ENCODE data around the gene PDE8A.

PDE8A gene

DNA sequence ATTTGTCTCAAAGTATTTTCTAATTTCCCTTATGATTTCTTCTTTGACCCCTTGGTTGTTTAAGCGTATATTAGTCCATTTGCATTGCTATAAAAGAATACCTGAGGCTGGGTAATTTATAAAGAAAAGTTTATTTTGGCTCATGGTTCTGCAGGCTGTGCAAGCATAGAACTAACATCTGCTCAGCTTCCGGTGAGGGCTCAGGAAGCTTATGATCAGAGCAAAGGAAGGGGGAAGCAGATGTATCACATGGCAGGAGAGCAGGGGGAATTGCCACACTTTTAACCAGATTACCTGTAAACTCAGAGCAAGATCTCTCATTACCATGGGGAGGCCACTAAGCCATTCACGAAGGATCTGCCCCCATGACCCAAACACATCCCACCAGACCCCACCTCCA is 148.2 kb downstream of the PDE8A start:
- no peak overlapping the region for H3K27ac ChIP-seq
- no peak for DNase-seq (ENCODE audit: low spot score)
- CTCF ChIA-PET = interaction anchor here (0.6 to 0.8 kb wide), 2 partner anchors 175 to 559 kb away, joined by 4 to 9 read pairs; no protein-coding TSS in a partner anchor
- POLR2A ChIA-PET (ENCODE audit: low non-redundant PET) = no interaction called here
- TF ChIP-seq, protein P1, sequence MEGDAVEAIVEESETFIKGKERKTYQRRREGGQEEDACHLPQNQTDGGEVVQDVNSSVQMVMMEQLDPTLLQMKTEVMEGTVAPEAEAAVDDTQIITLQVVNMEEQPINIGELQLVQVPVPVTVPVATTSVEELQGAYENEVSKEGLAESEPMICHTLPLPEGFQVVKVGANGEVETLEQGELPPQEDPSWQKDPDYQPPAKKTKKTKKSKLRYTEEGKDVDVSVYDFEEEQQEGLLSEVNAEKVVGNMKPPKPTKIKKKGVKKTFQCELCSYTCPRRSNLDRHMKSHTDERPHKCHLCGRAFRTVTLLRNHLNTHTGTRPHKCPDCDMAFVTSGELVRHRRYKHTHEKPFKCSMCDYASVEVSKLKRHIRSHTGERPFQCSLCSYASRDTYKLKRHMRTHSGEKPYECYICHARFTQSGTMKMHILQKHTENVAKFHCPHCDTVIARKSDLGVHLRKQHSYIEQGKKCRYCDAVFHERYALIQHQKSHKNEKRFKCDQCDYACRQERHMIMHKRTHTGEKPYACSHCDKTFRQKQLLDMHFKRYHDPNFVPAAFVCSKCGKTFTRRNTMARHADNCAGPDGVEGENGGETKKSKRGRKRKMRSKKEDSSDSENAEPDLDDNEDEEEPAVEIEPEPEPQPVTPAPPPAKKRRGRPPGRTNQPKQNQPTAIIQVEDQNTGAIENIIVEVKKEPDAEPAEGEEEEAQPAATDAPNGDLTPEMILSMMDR (conservative IDR thresholded peaks at IDR 0.05; ENCODE audit: low read depth) = no peak

DNA sequence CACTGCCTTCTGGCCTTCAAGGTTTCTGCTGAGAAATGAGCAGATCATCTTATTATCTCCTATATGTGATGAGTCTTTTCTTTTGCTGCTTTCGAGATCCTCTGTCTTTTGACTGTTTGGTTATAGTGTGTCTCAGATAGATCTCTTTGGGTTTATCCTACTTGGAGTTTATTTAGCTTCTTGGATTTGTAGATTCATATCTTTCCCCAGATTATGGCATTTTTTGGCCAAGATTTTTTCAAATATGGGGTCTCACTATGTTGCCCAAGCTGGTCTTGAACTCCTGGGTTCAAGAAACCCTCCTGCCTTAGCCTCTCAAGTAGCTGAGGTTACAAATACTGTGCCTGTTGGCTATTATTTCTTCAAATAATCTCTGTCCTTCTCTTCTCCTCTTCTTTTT is 150.3 kb downstream of the PDE8A start:
- ChIA-PET POLR2A (ENCODE audit: low non-redundant PET) (no interaction called here), CTCF (interaction anchor here (0.6 kb wide), 2 partner anchors 122 to 485 kb away, joined by 3 to 4 read pairs; no protein-coding TSS in a partner anchor)
- DNase-seq (ENCODE audit: low spot score) = no peak
- H3K27ac ChIP-seq = no peak overlapping the region
- TF ChIP-seq, protein P1 (conservative IDR thresholded peaks at IDR 0.05; ENCODE audit: low read depth) = no peak

DNA sequence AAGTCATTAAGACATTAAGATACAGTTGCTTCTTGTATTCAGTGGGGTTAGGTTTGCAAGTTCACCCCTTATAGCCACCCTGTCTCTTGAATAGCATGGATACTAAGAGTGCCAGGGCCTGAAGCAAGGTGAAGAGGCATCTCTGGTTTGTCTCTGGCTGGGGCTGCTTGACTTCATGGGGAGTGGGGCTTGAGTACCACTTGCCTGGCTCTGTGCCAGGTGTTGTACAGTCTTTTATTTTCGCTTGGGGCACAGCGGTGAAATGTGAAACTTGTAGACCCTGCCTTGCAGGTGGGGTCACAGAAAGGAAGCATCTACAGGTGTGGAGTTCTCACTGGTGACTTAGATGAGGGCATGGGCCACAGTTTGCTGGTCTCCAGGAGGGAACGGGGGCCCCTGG is 152.1 kb downstream of the PDE8A start:
- POLR2A ChIA-PET (ENCODE audit: low non-redundant PET) = no interaction called here
- DNase-seq (ENCODE audit: low spot score) = no peak
- CTCF ChIA-PET = no interaction called here
- TF ChIP-seq, protein P1 (conservative IDR thresholded peaks at IDR 0.05; ENCODE audit: low read depth) = no peak
- H3K27ac ChIP-seq = no peak overlapping the region

DNA sequence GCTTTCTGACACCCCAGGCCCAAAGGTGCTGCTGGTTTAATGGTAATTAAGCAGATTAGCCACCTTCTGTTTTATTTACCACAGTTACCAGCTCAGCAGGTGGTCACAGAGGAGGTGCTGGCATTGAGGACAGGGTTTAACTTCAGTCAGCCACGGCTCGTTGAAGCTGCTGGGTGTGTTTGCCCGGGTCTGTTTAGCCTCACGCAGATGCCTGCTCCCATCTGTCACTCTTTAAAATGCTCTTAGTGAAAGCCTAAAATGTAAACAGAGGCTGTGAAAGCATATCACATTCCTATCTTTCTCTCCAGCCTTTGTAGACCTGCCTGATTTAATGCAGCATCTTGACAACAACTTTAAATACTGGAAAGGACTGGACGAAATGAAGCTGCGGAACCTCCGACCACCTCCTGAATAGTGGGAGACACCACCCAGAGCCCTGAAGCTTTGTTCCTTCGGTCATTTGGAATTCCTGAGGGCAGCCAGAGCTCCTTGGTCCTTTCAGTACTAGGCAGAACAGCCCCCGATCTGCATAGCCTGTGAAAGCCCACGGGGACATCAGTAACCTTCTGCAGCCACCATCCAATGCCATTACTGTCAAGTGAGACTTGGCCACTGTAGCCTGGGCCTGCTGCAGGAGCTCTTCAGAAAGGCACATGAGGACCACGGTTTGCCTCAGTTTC is 156.0 kb downstream of the PDE8A start:
- CTCF ChIA-PET = no interaction called here
- H3K27ac ChIP-seq = no peak overlapping the region

DNA sequence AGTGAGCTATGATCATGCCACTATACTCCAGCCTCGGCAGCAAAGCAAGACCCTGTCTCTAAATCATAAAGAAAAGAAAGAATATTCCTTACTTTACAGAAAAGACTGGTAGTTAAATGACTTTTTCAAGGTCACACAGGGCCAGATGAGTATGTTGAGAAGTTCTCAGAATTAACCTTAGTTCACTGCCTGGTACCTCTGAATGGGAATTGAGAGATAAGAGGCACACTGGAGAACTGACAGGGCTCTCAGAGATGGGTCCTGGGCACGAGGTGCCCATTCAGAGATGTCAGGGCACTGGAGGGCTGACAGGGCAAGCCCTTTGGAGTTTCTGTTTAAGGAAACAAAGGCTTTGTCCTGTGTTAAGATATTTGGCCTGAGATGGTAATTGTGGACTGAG is 157.7 kb downstream of the PDE8A start:
- ChIA-PET CTCF (no interaction called here), POLR2A (ENCODE audit: low non-redundant PET) (no interaction called here)
- no peak overlapping the region for H3K27ac ChIP-seq
- TF ChIP-seq, protein P1 (conservative IDR thresholded peaks at IDR 0.05; ENCODE audit: low read depth) = no peak
- no peak for DNase-seq (ENCODE audit: low spot score)

More for the DNA sequence above, 156.0 kb downstream of the PDE8A start:
- no peak for DNase-seq (ENCODE audit: low spot score)
- POLR2A ChIA-PET (ENCODE audit: low non-redundant PET) = no interaction called here
- TF ChIP-seq, protein P1 (conservative IDR thresholded peaks at IDR 0.05; ENCODE audit: low read depth) = no peak

DNA sequence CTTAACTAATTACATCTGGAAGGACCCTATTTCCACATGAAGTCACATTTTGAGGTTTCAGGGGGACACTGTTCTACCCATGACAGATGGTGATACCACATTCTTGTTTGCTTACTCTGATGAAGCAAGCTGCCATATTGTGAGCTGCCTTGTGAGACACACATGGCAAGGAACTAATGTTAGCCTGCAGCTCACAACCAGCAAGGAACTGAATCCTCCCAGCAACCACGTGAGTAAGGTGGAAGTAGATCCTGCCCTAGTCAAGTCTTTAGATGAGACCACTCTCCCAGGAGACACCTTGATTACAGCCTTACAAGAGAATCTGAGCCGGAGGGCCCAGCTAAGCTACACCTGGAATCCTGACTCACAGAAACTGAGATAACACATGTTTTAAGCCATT is 160.1 kb downstream of the PDE8A start:
- POLR2A ChIA-PET (ENCODE audit: low non-redundant PET) = no interaction called here
- TF ChIP-seq, protein P1 (conservative IDR thresholded peaks at IDR 0.05; ENCODE audit: low read depth) = no peak
- no peak overlapping the region for H3K27ac ChIP-seq
- DNase-seq (ENCODE audit: low spot score) = no peak
- CTCF ChIA-PET = interaction anchor here (0.7 kb wide), 1 partner anchor 426 kb away, joined by 5 read pairs; no protein-coding TSS in a partner anchor
